ENCODE measurements around the gene CDK17.

- TF ChIP-seq CTCF (IDR thresholded peaks at IDR 0.05) (no peak), POLR2A (IDR thresholded peaks at IDR 0.05) (no peak)
Measured at GRCh38 chr12:96265836-96266235, 134.4 kb downstream of the CDK17 start.

Measured in breast epithelium (tissue), 3 donors.